HepG2 (cell line): ENCODE measurements around the gene CCDC174. TPM values are rescaled to one million over a fixed set of nuclear protein-coding genes. Genes with fewer than 3 reads are reported as not detected.
A peak's percentile ranks its signal among the peaks of the same experiment; 100 is the strongest.

Experiments
- CEBPB ChIP-seq: IDR thresholded peaks from 2 replicates; pipeline ENCODE4 v1.6.1; 2011; ENCODE audit warnings: low read depth, low read length, improper control_type of control experiment, borderline replicate concordance
- HOXA3 ChIP-seq: sonication (generic); formaldehyde crosslinking; IDR thresholded peaks from 2 replicates; pipeline ENCODE4 v1.5.0; 2020; ENCODE audit warnings: missing genetic modification reagents
- KLF9 ChIP-seq: IDR thresholded peaks from 2 replicates; pipeline ENCODE4 v1.6.1; 2016; ENCODE audit warnings: low read depth
- KMT2B ChIP-seq: IDR thresholded peaks from 2 replicates; pipeline ENCODE4 v1.6.1; 2016; ENCODE audit warnings: missing genetic modification reagents, missing compliant biosample characterization
- NFE2L2 ChIP-seq: fragments of 150-350 bp; IDR thresholded peaks from 2 replicates; pipeline ENCODE4 v1.6.1; 2014; ENCODE audit warnings: low read length
- SCMH1 ChIP-seq: sonication (generic); formaldehyde crosslinking; IDR thresholded peaks from 2 replicates; pipeline ENCODE4 v1.9.0; 2021; ENCODE audit warnings: missing genetic modification reagents, mild to moderate bottlenecking, borderline replicate concordance
- SOX6 ChIP-seq, 2 experiments: fragments of 450-650 bp in 1 of 2; sonication (generic) in 1 of 2; formaldehyde crosslinking in 1 of 2; IDR thresholded peaks; 2 replicates each; pipeline versions ENCODE4 v1.4.0 to v1.6.1; 2017 to 2020; ENCODE audit warnings: antibody characterized with exemption in 1 of 2, mild to moderate bottlenecking in 1 of 2, missing genetic modification reagents in 1 of 2
- SPEN ChIP-seq: sonication (generic); formaldehyde crosslinking; IDR thresholded peaks from 2 replicates; pipeline ENCODE4 v1.5.1; 2020; ENCODE audit warnings: low read depth, mild to moderate bottlenecking, missing genetic modification reagents
- STAG1 ChIP-seq: sonication (generic); formaldehyde crosslinking; IDR thresholded peaks from 2 replicates; pipeline ENCODE4 v1.4.0; 2020; ENCODE audit warnings: missing genetic modification reagents
- ZBTB21 ChIP-seq: sonication (generic); formaldehyde crosslinking; IDR thresholded peaks from 2 replicates; pipeline ENCODE4 v1.4.0; 2020; ENCODE audit warnings: missing genetic modification reagents
- ZNF24 ChIP-seq: fragments of 450-650 bp; IDR thresholded peaks from 2 replicates; pipeline ENCODE4 v1.6.1; 2017; ENCODE audit warnings: antibody characterized with exemption, mild to moderate bottlenecking
- ZNF549 ChIP-seq: sonication (generic); formaldehyde crosslinking; IDR thresholded peaks from 2 replicates; pipeline ENCODE4 v1.5.0; 2020; ENCODE audit warnings: missing genetic modification reagents
- ZNF775 ChIP-seq: sonication (generic); formaldehyde crosslinking; IDR thresholded peaks from 2 replicates; pipeline ENCODE4 v1.4.0; 2020; ENCODE audit warnings: missing genetic modification reagents, mild to moderate bottlenecking, moderate library complexity, borderline replicate concordance
- ZNF83 ChIP-seq: sonication (generic); formaldehyde crosslinking; IDR thresholded peaks from 2 replicates; pipeline ENCODE4 v1.4.0; 2020; ENCODE audit warnings: missing genetic modification reagents, mild to moderate bottlenecking, borderline replicate concordance
- polyA plus RNA-seq, 8 experiments: library from polyadenylated mRNA; depleted of rRNA in 3 of 8; stranded (reverse) in 7 of 8; unstranded in 1 of 8; fragments of >200 nt; fragmentation: Illumina TruSeq in 4 of 8; extraction: Trizol in 4 of 8; gene quantifications; 2 replicates each; pipeline versions ENCODE4 v1.2.1 to v1.2.3, GENCODE V29; 2011 to 2016; ENCODE audit warnings: low read depth in 4 of 8, missing spikeins in 1 of 8, mixed read lengths in 1 of 8; ENCODE audit not compliant: insufficient read depth in 1 of 8
- total RNA-seq, 5 experiments: library from RNA; depleted of rRNA; stranded (reverse); fragments of >200 nt; fragmentation: Illumina TruSeq; extraction: Trizol; gene quantifications; 2 replicates each; pipeline ENCODE4 v1.2.3, GENCODE V29; 2016; ENCODE audit warnings: low read depth in 1 of 5
- TF ChIP-seq, protein P1 (sequence below), 2 experiments: sonication (generic) in 1 of 2; formaldehyde crosslinking in 1 of 2; IDR thresholded peaks; 2 replicates each; pipeline versions ENCODE4 v1.4.0 to v1.6.1; 2016 to 2020; ENCODE audit warnings: borderline replicate concordance in 1 of 2, low read depth in 1 of 2, mild to moderate bottlenecking in 1 of 2, missing genetic modification reagents in 1 of 2
- TF ChIP-seq, protein P2 (sequence below): sonication (generic); formaldehyde crosslinking; conservative IDR thresholded peaks from 2 replicates; pipeline ENCODE4 v1.4.0; 2020; ENCODE audit warnings: missing genetic modification reagents
- TF ChIP-seq, protein P3 (sequence below): IDR thresholded peaks from 2 replicates; pipeline ENCODE4 v1.6.1; 2018; ENCODE audit warnings: missing genetic modification reagents
- TF ChIP-seq, protein P4 (sequence below): sonication (generic); formaldehyde crosslinking; IDR thresholded peaks from 2 replicates; pipeline ENCODE4 v1.5.0; 2020; ENCODE audit warnings: mild to moderate bottlenecking, missing genetic modification reagents, moderate library complexity
- TF ChIP-seq, protein P5 (sequence below): sonication (generic); formaldehyde crosslinking; IDR thresholded peaks from 2 replicates; pipeline ENCODE4 v1.9.0; 2022; ENCODE audit warnings: low read depth, missing genetic modification reagents

Gene CCDC174
- total and polyA plus RNA-seq, 2 of the 13 experiments (the other 11 are each of a cell fraction or from before 2014, with no cell fraction given), result 5.4 to 11.0 TPM

DNA sequence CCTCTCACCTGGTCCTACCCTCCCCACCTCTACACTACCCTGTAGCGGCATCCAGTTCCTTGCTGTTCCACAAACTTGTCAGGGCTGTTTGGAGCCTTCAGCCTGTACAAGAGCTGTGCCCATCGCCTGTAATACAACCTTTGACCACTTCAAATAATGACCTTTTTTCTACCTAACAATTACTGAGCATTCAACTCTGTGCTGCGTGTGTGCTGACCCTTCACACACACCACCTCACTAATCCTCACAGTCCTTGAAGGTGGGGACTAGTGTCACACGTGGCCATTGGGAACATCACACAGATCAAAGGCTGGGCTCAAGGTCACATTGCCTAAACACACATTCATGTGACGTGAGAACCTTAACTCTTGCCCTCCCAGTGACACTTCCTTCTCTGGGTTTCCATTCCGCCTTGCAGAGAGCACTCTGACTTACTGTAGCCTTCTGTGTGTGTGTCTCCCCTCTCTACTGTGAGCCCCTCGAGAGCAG is 26.5 kb downstream of the CCDC174 start (continued):
- TF ChIP-seq, protein P1, sequence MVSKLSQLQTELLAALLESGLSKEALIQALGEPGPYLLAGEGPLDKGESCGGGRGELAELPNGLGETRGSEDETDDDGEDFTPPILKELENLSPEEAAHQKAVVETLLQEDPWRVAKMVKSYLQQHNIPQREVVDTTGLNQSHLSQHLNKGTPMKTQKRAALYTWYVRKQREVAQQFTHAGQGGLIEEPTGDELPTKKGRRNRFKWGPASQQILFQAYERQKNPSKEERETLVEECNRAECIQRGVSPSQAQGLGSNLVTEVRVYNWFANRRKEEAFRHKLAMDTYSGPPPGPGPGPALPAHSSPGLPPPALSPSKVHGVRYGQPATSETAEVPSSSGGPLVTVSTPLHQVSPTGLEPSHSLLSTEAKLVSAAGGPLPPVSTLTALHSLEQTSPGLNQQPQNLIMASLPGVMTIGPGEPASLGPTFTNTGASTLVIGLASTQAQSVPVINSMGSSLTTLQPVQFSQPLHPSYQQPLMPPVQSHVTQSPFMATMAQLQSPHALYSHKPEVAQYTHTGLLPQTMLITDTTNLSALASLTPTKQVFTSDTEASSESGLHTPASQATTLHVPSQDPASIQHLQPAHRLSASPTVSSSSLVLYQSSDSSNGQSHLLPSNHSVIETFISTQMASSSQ (IDR thresholded peaks at IDR 0.05; ENCODE audit: low read depth), result no peak
- TF ChIP-seq, protein P1 (CRISPR knock-in tag; IDR thresholded peaks at IDR 0.05; ENCODE audit: borderline replicate concordance), result peak; percentile 74; the same call in 1 of the 2 replicates
- TF ChIP-seq, protein P2, sequence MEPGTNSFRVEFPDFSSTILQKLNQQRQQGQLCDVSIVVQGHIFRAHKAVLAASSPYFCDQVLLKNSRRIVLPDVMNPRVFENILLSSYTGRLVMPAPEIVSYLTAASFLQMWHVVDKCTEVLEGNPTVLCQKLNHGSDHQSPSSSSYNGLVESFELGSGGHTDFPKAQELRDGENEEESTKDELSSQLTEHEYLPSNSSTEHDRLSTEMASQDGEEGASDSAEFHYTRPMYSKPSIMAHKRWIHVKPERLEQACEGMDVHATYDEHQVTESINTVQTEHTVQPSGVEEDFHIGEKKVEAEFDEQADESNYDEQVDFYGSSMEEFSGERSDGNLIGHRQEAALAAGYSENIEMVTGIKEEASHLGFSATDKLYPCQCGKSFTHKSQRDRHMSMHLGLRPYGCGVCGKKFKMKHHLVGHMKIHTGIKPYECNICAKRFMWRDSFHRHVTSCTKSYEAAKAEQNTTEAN (CRISPR knock-in tag), result peak; percentile 100
- TF ChIP-seq, protein P3, sequence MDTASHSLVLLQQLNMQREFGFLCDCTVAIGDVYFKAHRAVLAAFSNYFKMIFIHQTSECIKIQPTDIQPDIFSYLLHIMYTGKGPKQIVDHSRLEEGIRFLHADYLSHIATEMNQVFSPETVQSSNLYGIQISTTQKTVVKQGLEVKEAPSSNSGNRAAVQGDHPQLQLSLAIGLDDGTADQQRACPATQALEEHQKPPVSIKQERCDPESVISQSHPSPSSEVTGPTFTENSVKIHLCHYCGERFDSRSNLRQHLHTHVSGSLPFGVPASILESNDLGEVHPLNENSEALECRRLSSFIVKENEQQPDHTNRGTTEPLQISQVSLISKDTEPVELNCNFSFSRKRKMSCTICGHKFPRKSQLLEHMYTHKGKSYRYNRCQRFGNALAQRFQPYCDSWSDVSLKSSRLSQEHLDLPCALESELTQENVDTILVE (CRISPR knock-in tag), result peak; percentile 78
- TF ChIP-seq, protein P4, sequence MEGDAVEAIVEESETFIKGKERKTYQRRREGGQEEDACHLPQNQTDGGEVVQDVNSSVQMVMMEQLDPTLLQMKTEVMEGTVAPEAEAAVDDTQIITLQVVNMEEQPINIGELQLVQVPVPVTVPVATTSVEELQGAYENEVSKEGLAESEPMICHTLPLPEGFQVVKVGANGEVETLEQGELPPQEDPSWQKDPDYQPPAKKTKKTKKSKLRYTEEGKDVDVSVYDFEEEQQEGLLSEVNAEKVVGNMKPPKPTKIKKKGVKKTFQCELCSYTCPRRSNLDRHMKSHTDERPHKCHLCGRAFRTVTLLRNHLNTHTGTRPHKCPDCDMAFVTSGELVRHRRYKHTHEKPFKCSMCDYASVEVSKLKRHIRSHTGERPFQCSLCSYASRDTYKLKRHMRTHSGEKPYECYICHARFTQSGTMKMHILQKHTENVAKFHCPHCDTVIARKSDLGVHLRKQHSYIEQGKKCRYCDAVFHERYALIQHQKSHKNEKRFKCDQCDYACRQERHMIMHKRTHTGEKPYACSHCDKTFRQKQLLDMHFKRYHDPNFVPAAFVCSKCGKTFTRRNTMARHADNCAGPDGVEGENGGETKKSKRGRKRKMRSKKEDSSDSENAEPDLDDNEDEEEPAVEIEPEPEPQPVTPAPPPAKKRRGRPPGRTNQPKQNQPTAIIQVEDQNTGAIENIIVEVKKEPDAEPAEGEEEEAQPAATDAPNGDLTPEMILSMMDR (CRISPR knock-in tag), result peak; percentile 20; the same call in 1 of the 2 replicates
- TF ChIP-seq ZNF83 (CRISPR knock-in tag) (peak; percentile 58; the same call in 1 of the 2 replicates), CEBPB (peak; percentile 83), ZNF24 (no peak), KLF9 (no peak), ZBTB21 (CRISPR knock-in tag) (peak; percentile 89), KMT2B (CRISPR knock-in tag) (no peak; the same call in 1 of the 2 replicates), STAG1 (CRISPR knock-in tag) (no peak; the same call in 1 of the 2 replicates), SCMH1 (CRISPR knock-in tag) (no peak), NFE2L2 (no peak), ZNF549 (CRISPR knock-in tag) (0 out of 2 replicates have a peak, but pooled peaks have one; percentile 74), ZNF775 (peak; percentile 45; the same call in 1 of the 2 replicates), SOX6 (IDR thresholded peaks at IDR 0.05) (no peak), SOX6 (CRISPR knock-in tag; IDR thresholded peaks at IDR 0.05) (peak; percentile 98), HOXA3 (CRISPR knock-in tag) (peak; percentile 96), SPEN (peak; percentile 69; the same call in 1 of the 2 replicates)
- TF ChIP-seq, protein P5, sequence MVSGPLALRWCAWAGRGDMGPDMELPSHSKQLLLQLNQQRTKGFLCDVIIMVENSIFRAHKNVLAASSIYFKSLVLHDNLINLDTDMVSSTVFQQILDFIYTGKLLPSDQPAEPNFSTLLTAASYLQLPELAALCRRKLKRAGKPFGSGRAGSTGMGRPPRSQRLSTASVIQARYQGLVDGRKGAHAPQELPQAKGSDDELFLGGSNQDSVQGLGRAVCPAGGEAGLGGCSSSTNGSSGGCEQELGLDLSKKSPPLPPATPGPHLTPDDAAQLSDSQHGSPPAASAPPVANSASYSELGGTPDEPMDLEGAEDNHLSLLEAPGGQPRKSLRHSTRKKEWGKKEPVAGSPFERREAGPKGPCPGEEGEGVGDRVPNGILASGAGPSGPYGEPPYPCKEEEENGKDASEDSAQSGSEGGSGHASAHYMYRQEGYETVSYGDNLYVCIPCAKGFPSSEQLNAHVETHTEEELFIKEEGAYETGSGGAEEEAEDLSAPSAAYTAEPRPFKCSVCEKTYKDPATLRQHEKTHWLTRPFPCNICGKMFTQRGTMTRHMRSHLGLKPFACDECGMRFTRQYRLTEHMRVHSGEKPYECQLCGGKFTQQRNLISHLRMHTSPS (CRISPR knock-in tag), result peak; percentile 42; the same call in 1 of the 2 replicates
